ENCODE measurements around the gene GRM7.

DNA sequence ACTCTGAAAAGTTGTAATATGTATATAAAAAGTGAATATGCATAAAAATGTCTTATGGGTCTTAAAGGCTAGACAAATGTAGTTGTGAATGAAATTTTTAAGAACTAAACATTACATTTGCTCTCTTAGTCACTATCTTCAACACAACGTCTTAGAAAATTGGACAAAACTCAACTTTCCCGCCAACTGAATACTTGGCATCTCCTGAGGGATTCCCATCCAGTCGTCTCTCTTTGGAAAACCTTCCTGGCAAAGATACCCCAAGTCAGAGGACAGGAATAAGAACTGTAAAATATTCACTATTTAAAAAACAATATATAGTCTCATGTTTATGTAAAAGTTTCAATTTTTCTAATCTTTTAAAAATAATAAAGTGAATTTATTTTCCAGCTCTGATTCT is 354.8 kb downstream of the GRM7 start:
- TF ChIP-seq ZNF785 (CRISPR knock-in tag; IDR thresholded peaks at IDR 0.05): no peak
- no peak for TF ChIP-seq RBM17 (IDR thresholded peaks at IDR 0.05; ENCODE audit: borderline replicate concordance, low read depth, low read length)
- TF ChIP-seq, protein P1, sequence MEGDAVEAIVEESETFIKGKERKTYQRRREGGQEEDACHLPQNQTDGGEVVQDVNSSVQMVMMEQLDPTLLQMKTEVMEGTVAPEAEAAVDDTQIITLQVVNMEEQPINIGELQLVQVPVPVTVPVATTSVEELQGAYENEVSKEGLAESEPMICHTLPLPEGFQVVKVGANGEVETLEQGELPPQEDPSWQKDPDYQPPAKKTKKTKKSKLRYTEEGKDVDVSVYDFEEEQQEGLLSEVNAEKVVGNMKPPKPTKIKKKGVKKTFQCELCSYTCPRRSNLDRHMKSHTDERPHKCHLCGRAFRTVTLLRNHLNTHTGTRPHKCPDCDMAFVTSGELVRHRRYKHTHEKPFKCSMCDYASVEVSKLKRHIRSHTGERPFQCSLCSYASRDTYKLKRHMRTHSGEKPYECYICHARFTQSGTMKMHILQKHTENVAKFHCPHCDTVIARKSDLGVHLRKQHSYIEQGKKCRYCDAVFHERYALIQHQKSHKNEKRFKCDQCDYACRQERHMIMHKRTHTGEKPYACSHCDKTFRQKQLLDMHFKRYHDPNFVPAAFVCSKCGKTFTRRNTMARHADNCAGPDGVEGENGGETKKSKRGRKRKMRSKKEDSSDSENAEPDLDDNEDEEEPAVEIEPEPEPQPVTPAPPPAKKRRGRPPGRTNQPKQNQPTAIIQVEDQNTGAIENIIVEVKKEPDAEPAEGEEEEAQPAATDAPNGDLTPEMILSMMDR (IDR thresholded peaks at IDR 0.05 in 2 of 3, conservative IDR thresholded peaks at IDR 0.05 in 1 of 3; ENCODE audit: insufficient read depth in 2 of 3, low read depth in 1 of 3, low read length in 3 of 3): no peak
- no peak for TF ChIP-seq BDP1 (IDR thresholded peaks at IDR 0.05; ENCODE audit: insufficient read depth, insufficient read length)
- no peak for TF ChIP-seq STAG1 (CRISPR knock-in tag; IDR thresholded peaks at IDR 0.05; ENCODE audit: borderline replicate concordance)
- no peak for TF ChIP-seq EP300 (IDR thresholded peaks at IDR 0.05; ENCODE audit: low read length)

Measured in K562 (cell line).